MM.1S (cell line): ENCODE results near the gene SDCBP2.

ENCODE experiments used
- CTCF ChIP-seq: fragments of 300-600 bp; sonication (generic); IDR thresholded peaks from 2 replicates; pipeline ENCODE4 v1.5.1; 2016; ENCODE audit warnings: antibody characterized with exemption, low read length, mixed read lengths
- EZH2 ChIP-seq: fragments of 300-600 bp; sonication (generic); optimal IDR thresholded peaks from 2 replicates; pipeline ENCODE3; 2017; ENCODE audit warnings: low read depth, mild to moderate bottlenecking, antibody characterized with exemption, low read length, mixed read lengths
- EZH2phosphoT487 ChIP-seq: fragments of 300-600 bp; sonication (generic); IDR thresholded peaks from 2 replicates; pipeline ENCODE4 v1.6.1; 2018; ENCODE audit warnings: antibody characterized with exemption, low read length

- no peak for TF ChIP-seq CTCF
- no peak for TF ChIP-seq EZH2
- TF ChIP-seq EZH2phosphoT487, result no peak
Observed at GRCh38 chr20:1312308-1312707, 16.6 kb downstream of the SDCBP2 start.
